K562 (cell line): ENCODE data around the gene RNFT2. TPM values are rescaled to one million over a fixed set of nuclear protein-coding genes. Genes with fewer than 3 reads are reported as not detected.

Experiments
- ATAC-seq: fragments of 200-7000 bp; cut with Tn5 transposase; 3 replicates; pipeline ENCODE4 v1.9.1; 2020; ENCODE audit warnings: moderate library complexity
- BruUV-seq: library from RNA; stranded (reverse); fragments of 400-500 nt; replicated peaks from 2 replicates; lab custom pipeline; 2021; lab: Mats Ljungman, UMichigan
- CTCF ChIA-PET: fragments of 300-600 bp; formaldehyde crosslinking; extraction: SDS; loops from one replicate; lab custom pipeline; 2021; ENCODE audit warnings: low intra/inter-chr PET ratio; lab: Yijun Ruan, JAX
- POLR2A ChIA-PET: fragments of 300-600, 350-650 bp; sonication (Branson Sonifier 250); formaldehyde crosslinking; extraction: SDS; loops from one replicate; lab custom pipeline; 2021; ENCODE audit warnings: antibody characterized with exemption, inconsistent platforms; lab: Yijun Ruan, JAX
- DNase-seq, 4 experiments: peaks; one replicate each; pipeline versions ENCODE4 v3.0.0 to v3.0.0-alpha.2; 2011 to 2018; ENCODE audit warnings: low spot score in 3 of 4, mixed read lengths in 3 of 4; ENCODE audit errors: extremely low read depth in 1 of 4
- FAIRE-seq: peaks from 2 replicates; lab custom pipeline; 2011; peaks lifted over from hg19 to GRCh38; lab: Jason Lieb, UNC
- H2AFZ ChIP-seq: 2 replicates; pipeline ENCODE4 v1.6.0; 2011; ENCODE audit warnings: low read depth, low read length, control low read depth, inconsistent platforms
- H3K27ac ChIP-seq: fragments of 200-600 bp; 3 replicates; pipeline ENCODE4 v1.8.0; 2011; ENCODE audit warnings: low read depth, mild to moderate bottlenecking, control low read depth, inconsistent platforms, low read length, moderate library complexity, mixed read lengths; ENCODE audit errors: extremely low read depth
- H3K27me3 ChIP-seq, 2 experiments: fragments of 300-600 bp in 1 of 2; 2 replicates in 1 of 2; 3 replicates in 1 of 2; pipeline versions ENCODE4 v1.6.0 to v1.8.0; 2011; ENCODE audit warnings: inconsistent platforms in 2 of 2, low read length in 2 of 2, mild to moderate bottlenecking in 1 of 2, mixed read lengths in 1 of 2, moderate library complexity in 1 of 2; ENCODE audit not compliant: control insufficient read depth in 2 of 2, insufficient read depth in 2 of 2
- H3K36me3 ChIP-seq: fragments of 300-600 bp; 3 replicates; pipeline ENCODE4 v1.8.0; 2011; ENCODE audit warnings: mild to moderate bottlenecking, low read length, inconsistent platforms; ENCODE audit not compliant: control insufficient read depth, insufficient read depth
- H3K4me1 ChIP-seq, 2 experiments: fragments of 200-600 bp in 1 of 2; replicated peaks in 1 of 2; 2 replicates in 1 of 2; 3 replicates in 1 of 2; pipeline versions ENCODE4 v1.5.1 to v1.8.0; 2011; ENCODE audit warnings: inconsistent platforms in 2 of 2, low read length in 2 of 2, mild to moderate bottlenecking in 1 of 2, mixed read lengths in 1 of 2, moderate library complexity in 1 of 2; ENCODE audit not compliant: control insufficient read depth in 2 of 2, insufficient read depth in 2 of 2
- H3K4me2 ChIP-seq: 2 replicates; pipeline ENCODE4 v1.6.1; 2011; ENCODE audit warnings: low read length, control low read depth, inconsistent platforms, mixed read lengths; ENCODE audit not compliant: insufficient read depth
- H3K4me3 ChIP-seq: fragments of 200-600 bp; sonication (generic), shearing (Covaris generic); 2 replicates; pipeline ENCODE4 v1.5.1; 2016; ENCODE audit warnings: control low read depth, inconsistent platforms
- H3K79me2 ChIP-seq: fragments of 200-600 bp; 3 replicates; pipeline ENCODE4 v1.8.0; 2011; ENCODE audit warnings: low read length, inconsistent platforms; ENCODE audit not compliant: control insufficient read depth, insufficient read depth
- H3K9ac ChIP-seq, 2 experiments: 2 replicates each; pipeline versions ENCODE4 v1.6.0 to v1.6.1; 2011; ENCODE audit warnings: low read depth in 2 of 2, low read length in 2 of 2, control low read depth in 1 of 2, inconsistent platforms in 1 of 2, mild to moderate bottlenecking in 1 of 2, mixed read lengths in 1 of 2; ENCODE audit not compliant: insufficient read depth in 1 of 2
- H3K9me1 ChIP-seq: one replicate; pipeline ENCODE4 v1.6.0; 2011; ENCODE audit warnings: inconsistent platforms, mild to moderate bottlenecking, low read length, moderate library complexity; ENCODE audit not compliant: control insufficient read depth, insufficient read depth
- H3K9me3 ChIP-seq: replicated peaks from 2 replicates; pipeline ENCODE4 v1.5.1; 2011; ENCODE audit warnings: low read depth, low read length, inconsistent platforms; ENCODE audit not compliant: control insufficient read depth, insufficient read depth
- H4K20me1 ChIP-seq: replicated peaks from 2 replicates; pipeline ENCODE4 v1.6.1; 2011; ENCODE audit warnings: low read length, inconsistent platforms, mixed read lengths; ENCODE audit not compliant: control insufficient read depth, insufficient read depth
- ADNP ChIP-seq: fragments of 200-800 bp; sonication (Bioruptor generic); IDR thresholded peaks from 2 replicates; pipeline ENCODE4 v1.6.1; 2016; ENCODE audit warnings: missing genetic modification characterization, missing compliant biosample characterization
- AFF4 ChIP-seq: sonication (generic); formaldehyde crosslinking; IDR thresholded peaks from 2 replicates; pipeline ENCODE4 v1.8.0; 2023; ENCODE audit warnings: mild to moderate bottlenecking, missing genetic modification reagents
- HES1 ChIP-seq: fragments of 450-650 bp; IDR thresholded peaks from 2 replicates; pipeline ENCODE4 v1.6.1; 2016; ENCODE audit warnings: low read depth, mild to moderate bottlenecking, moderate library complexity
- JUND ChIP-seq, 2 experiments: IDR thresholded peaks; 2 replicates in 1 of 2; 3 replicates in 1 of 2; pipeline ENCODE4 v1.6.1; 2011; ENCODE audit warnings: borderline replicate concordance in 2 of 2, low read depth in 2 of 2, low read length in 2 of 2, improper control_type of control experiment in 1 of 2, missing biosample characterization in 1 of 2, missing genetic modification characterization in 1 of 2, missing genetic modification reagents in 1 of 2
- RNF2 ChIP-seq: sonication (generic); IDR thresholded peaks from 2 replicates; pipeline ENCODE4 v1.6.1; 2016
- SMAD2 ChIP-seq: fragments of 150-350 bp; IDR thresholded peaks from 2 replicates; pipeline ENCODE4 v1.6.1; 2014; ENCODE audit warnings: low read depth, mild to moderate bottlenecking, low read length
- TEAD4 ChIP-seq, 2 experiments: sonication (generic) in 1 of 2; formaldehyde crosslinking in 1 of 2; IDR thresholded peaks; 2 replicates each; pipeline versions ENCODE4 v1.6.1 to v1.8.0; 2012 to 2022; ENCODE audit warnings: borderline replicate concordance in 1 of 2, inconsistent platforms in 1 of 2, low read length in 1 of 2, mild to moderate bottlenecking in 1 of 2, missing genetic modification reagents in 1 of 2
- USF1 ChIP-seq: sonication (generic); formaldehyde crosslinking; IDR thresholded peaks from 2 replicates; pipeline ENCODE4 v1.9.0; 2022; ENCODE audit warnings: mild to moderate bottlenecking, missing genetic modification reagents
- ZC3H11A ChIP-seq: IDR thresholded peaks from 2 replicates; pipeline ENCODE4 v1.6.1; 2012; ENCODE audit warnings: low read depth, low read length, improper control_type of control experiment
- ZNF224 ChIP-seq: sonication (generic); formaldehyde crosslinking; IDR thresholded peaks from 2 replicates; pipeline ENCODE4 v1.8.0; 2022; ENCODE audit warnings: mild to moderate bottlenecking, missing genetic modification reagents
- ZSCAN32 ChIP-seq: fragments of 450-650 bp; formaldehyde crosslinking; IDR thresholded peaks from 2 replicates; pipeline ENCODE4 v1.4.0; 2020; ENCODE audit warnings: mild to moderate bottlenecking, moderate library complexity
- WGBS: fragments of 100-300 bp; shearing (Covaris generic); methylation state at CpG from one replicate; pipeline ENCODE4 v1.1.6; 2016; ENCODE audit warnings: low coverage, mixed read lengths; ENCODE audit not compliant: insufficient coverage; ENCODE audit errors: missing lambda C conversion rate; 5-methylcytosine and 5-hydroxymethylcytosine counted together
- in situ Hi-C: fragments of 300-500 bp; cut with MboI; formaldehyde crosslinking; loops from 4 replicates; pipeline ENCODE4 v1.15.0; 2018; ENCODE audit warnings: inconsistent platforms, mixed read lengths
- intact Hi-C: fragments of 100-400 bp; cut with micrococcal nuclease; formaldehyde crosslinking; loops from 2 replicates; pipeline ENCODE4 v1.14.2; 2022
- polyA plus RNA-seq, 8 experiments: library from polyadenylated mRNA; depleted of rRNA in 4 of 8; stranded (reverse) in 5 of 8; unstranded in 3 of 8; fragments of >200 nt; fragmentation: Nextera tagmentation in 2 of 8; fragmentation: Illumina TruSeq in 1 of 8; extraction: Ambion mirVana in 2 of 8; extraction: Trizol in 1 of 8; gene quantifications; 2 replicates each; pipeline versions ENCODE4 v1.2.1 to v1.2.3, GENCODE V29; 2011 to 2014; ENCODE audit warnings: inconsistent platforms in 1 of 8, missing spikeins in 1 of 8
- total RNA-seq, 7 experiments: library from RNA; depleted of rRNA in 6 of 7; stranded (reverse); fragments of >200 nt in 6 of 7; fragmentation: Illumina TruSeq in 2 of 7; extraction: Trizol in 2 of 7; gene quantifications; 2 replicates each; pipeline versions ENCODE4 v1.2.1 to v1.2.3, GENCODE V29; 2011 to 2021; ENCODE audit warnings: low replicate concordance in 1 of 7
- TF ChIP-seq, protein P1 (sequence below): sonication (generic); formaldehyde crosslinking; IDR thresholded peaks from 2 replicates; pipeline ENCODE4 v1.8.0; 2022; ENCODE audit warnings: mild to moderate bottlenecking, missing genetic modification reagents

RNFT2 gene
- total and polyA plus RNA-seq, 9 of the 15 experiments (the other 6 are each of a cell fraction or from before 2014, with no cell fraction given) = 3.6 to 26.3 (median 9.5) TPM

- TF ChIP-seq, protein P1, sequence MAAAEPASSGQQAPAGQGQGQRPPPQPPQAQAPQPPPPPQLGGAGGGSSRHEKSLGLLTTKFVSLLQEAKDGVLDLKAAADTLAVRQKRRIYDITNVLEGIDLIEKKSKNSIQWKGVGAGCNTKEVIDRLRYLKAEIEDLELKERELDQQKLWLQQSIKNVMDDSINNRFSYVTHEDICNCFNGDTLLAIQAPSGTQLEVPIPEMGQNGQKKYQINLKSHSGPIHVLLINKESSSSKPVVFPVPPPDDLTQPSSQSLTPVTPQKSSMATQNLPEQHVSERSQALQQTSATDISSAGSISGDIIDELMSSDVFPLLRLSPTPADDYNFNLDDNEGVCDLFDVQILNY (CRISPR knock-in tag) = no peak
- TF ChIP-seq ADNP (tag) (no peak), RNF2 (peak; percentile 74; the same call in 1 of the 2 replicates), ZC3H11A (no peak), ZSCAN32 (CRISPR knock-in tag) (no peak), HES1 (peak; percentile 54)
- TF ChIP-seq, all 486 proteins: peak for 129
Observed at GRCh38 chr12:116737774-116738657, at the start of gene RNFT2, which contains the start of gene SPRING1 (continued).

DNA sequence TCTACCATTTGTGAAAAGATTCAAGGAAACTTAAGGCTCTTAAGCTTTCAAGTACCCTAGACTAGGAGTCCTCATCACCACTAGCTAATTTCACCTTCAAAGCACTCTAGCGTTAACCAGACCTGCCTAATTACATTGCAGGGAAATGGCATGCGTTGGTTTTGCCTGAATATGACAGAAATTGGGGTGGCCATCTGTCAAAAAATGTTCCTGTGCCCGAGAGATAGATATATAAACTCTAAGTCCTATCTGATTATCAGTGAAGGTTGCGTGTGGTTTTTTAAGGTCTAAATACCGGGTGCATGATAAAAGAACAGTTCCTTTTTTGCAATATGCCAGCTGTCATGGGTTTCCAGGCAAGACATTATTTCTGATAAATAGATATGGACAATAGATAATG is 48.6 kb upstream of the RNFT2 start:
- H3K36me3 ChIP-seq = no peaks in the 10 kb centered on the region
- peaks cover 4% of the 10 kb centered on the region; the same call in 1 of the 2 replicates for H4K20me1 ChIP-seq
- BruUV-seq = no TSS peak
- H3K4me3 ChIP-seq = no peak overlapping the region
- intact Hi-C loops (no loop called here), in situ Hi-C loops (loop anchor here (25.0 kb wide), 1 partner anchor 702 kb away; no protein-coding TSS in a partner anchor)
- no peaks in the 10 kb centered on the region for H3K9me1 ChIP-seq
- no peak overlapping the region for H3K4me2 ChIP-seq
- H3K9me3 ChIP-seq = no peaks in the 10 kb centered on the region
- peaks cover 0 to 5% of the 10 kb centered on the region in 2 experiments; a peak in 1 of 5 replicates for H3K4me1 ChIP-seq
- DNase-seq (no peak), FAIRE-seq (no peak), ATAC-seq (no peak)
- H3K79me2 ChIP-seq = no peaks in the 10 kb centered on the region
- POLR2A ChIA-PET = no interaction called here
- 0% methylated on average over 5 of the region's 5 CpGs for WGBS
- CTCF ChIA-PET = no interaction called here
- H3K27me3 ChIP-seq = peaks cover 29 to 33% of the 10 kb centered on the region in 2 experiments
- H3K9ac ChIP-seq = no peak overlapping the region
- H3K27ac ChIP-seq = no peak overlapping the region
- H2AFZ ChIP-seq = no peak overlapping the region
- TF ChIP-seq SMAD2 (no peak), TEAD4 (IDR thresholded peaks at IDR 0.05; ENCODE audit: low read length) (peak; percentile 35; the same call in 1 of the 2 replicates), TEAD4 (CRISPR knock-in tag; IDR thresholded peaks at IDR 0.05; ENCODE audit: borderline replicate concordance) (no peak), ZNF224 (CRISPR knock-in tag) (no peak), JUND (IDR thresholded peaks at IDR 0.05; ENCODE audit: borderline replicate concordance, low read depth, low read length) (no peak), JUND (tag; IDR thresholded peaks at IDR 0.05; ENCODE audit: borderline replicate concordance, low read depth, low read length) (no peak), AFF4 (CRISPR knock-in tag) (no peak), USF1 (CRISPR knock-in tag) (no peak)
